Ureter (tissue), 1 donor: ENCODE data around the gene ACCSL. TPM values are rescaled to one million over a fixed set of nuclear protein-coding genes. Genes with fewer than 3 reads are reported as not detected.

Experiments used
- DNase-seq: peaks from one replicate; pipeline ENCODE4 v3.0.0-alpha.2; 2020; ENCODE audit warnings: low spot score
- total RNA-seq: library from RNA; stranded (reverse); gene quantifications from one replicate; pipeline ENCODE4 v1.2.4, GENCODE V29; 2023
- donor health status: DM: yes; HTN: yes; CAD: no.

The ACCSL gene
- total RNA-seq, 1 donor from 2014 or later: not detected

- peak; percentile 34 for DNase-seq
Measured at GRCh38 chr11:44018127-44018521, 29.7 kb upstream of the ACCSL start.

GRCh38 chr11:44018829-44019228 lies 29.0 kb upstream of the ACCSL start:
- DNase-seq: no peak

GRCh38 chr11:44024977-44025376 lies 22.8 kb upstream of the ACCSL start:
- no peak for DNase-seq

GRCh38 chr11:44025727-44026126 lies 22.1 kb upstream of the ACCSL start:
- DNase-seq: no peak

DNA sequence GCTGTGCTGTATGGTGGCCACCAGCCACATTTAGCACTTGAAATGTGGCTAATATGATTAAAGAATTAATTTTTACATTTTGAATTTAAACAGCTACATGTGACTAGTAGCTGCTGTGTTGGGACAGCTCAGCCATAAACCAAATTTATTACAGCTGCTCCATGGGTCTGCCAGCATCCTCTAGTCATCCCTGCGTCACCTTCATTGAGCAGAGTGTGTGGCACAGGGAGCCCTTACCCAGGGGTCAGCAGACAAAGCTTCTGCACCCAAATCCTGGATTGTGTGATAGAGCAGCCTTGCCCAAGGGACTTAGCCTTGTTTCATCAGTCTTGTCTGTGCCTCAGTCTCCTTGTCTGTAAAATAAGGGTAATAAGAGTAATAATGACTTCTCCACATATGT lies 19.4 kb upstream of the ACCSL start:
- peak; percentile 34 for DNase-seq

GRCh38 chr11:44028816-44029506 lies 18.8 kb upstream of the ACCSL start:
- peak; percentile 23 for DNase-seq

- no peak for DNase-seq
Measured at GRCh38 chr11:44029507-44029845, 18.3 kb upstream of the ACCSL start.

DNA sequence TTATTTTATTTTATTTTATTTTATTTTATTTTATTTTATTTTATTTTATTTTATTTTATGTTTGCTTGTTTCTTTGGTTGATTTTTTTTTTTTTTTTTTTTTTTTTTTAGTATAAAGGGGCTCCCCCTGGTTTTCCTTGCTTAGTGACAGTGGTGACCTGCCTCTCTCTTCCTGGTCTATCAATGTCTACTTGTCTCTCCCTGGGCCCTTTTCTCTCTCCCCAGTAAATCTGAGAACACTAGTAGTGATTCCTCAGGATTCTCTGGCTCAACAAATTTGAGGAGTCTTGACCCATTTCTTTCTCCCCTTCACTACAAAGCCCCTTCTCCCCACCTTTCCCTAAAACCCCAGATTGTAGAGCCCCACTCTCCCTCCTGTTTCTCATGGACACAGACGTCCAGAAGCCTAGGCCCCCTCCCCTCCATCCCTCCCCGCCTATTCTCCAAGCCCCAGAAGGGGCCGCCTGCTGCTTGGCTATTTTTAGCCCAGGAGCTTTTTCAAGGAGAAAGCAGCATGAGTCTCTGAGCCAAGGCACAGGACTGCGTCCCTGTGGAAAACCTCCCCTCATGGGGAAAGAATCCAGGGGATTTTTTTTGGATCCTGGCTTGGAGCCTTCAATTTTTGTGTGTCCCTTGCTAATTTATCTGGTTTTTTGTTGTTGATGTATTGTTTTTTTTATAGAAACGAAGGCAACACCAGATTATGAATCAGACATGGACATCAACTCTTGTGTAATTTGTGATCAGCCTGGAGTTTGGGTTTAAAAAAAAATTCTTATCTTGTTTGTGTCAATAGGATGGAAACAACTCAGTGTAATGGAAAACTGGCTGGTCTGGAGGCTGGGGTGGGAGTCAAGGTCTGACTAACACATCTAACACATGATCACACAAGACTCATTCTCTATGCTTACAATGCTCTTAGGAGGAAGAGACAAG lies 17.5 kb upstream of the ACCSL start:
- DNase-seq: peak; percentile 55

DNA sequence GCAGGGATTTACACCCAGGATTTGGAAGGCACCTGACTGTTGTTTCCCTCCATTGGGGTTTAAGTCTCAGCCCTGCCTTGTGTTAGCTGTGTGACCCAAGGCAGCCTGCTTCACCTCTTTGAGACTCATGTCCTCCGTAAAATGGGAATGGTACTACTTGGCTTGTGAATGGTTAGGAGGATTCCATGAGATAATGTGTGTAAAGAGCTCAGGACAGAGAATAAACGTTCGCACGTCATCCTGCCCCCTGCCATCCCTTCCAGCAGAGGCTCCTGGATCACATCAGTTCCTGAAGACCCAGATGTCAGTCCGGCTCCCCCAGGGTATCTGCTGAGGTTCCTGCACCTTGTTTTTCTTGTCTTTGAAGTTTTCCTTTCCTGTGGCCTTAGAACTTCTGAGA lies 16.8 kb upstream of the ACCSL start:
- peak; percentile 37 for DNase-seq

- peak; percentile 34 for DNase-seq
Measured at GRCh38 chr11:44031549-44031948, 16.2 kb upstream of the ACCSL start.

- DNase-seq: peak; percentile 34
Measured at GRCh38 chr11:44032299-44033085, 15.3 kb upstream of the ACCSL start.

DNA sequence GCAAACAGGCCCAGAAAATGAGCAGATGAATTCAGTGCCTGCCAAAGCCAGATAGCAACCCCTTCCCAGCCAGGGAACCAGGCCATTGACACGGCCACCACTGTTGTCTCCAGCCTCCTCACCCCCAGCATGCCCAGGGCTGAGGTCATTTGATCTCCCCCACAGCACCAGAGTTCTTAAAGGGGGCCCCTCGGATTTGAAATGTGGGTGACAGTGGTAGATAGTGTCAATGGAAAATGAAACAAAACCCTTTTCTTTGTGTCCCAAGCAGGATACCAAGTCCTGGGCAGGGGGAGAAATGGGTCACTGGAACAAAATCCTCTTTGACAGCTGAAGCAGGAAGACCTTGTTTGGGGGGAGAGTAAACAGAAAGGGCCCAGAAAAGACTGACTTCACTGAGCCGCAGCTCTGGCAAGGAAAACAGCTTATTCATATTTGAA lies 14.3 kb upstream of the ACCSL start:
- peak; percentile 22 for DNase-seq

GRCh38 chr11:44033856-44034255 lies 13.9 kb upstream of the ACCSL start:
- DNase-seq: peak; percentile 2

DNA sequence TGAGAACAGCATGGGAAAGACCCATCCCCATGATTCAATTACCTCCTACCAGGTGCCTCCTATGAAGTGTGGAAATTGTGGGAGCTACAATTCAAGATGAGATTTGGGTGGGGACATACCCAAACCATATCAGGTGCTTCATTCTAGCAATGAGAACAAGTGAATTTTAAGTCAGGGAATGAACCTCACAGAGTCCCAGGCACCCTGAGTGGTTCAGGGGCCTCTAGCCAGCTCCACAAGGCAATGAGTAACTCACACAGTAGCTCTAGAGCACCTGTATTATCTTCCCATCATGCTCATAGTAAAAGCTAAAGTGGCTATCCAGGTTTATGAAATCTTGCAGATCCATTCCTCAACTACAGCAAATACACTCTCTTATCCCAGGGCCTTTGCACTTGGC lies 13.1 kb upstream of the ACCSL start:
- peak; percentile 20 for DNase-seq

GRCh38 chr11:44036811-44037657 lies 10.7 kb upstream of the ACCSL start:
- DNase-seq: peak; percentile 82

DNA sequence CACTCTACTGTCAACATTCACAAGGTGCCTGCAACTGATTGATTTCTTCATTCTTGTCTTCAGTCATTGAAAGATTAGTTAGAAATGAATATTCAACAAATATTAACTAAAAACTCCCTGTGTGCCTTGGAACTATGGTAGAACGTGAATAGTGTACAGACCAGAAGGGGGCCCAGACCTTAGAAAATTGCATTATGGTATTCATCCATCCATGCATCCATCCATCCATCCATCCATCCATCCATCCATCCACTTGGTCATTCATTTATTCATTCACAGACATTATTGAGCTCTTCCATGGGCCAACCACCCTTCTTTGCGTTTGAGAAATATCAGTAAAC lies 10.2 kb upstream of the ACCSL start:
- DNase-seq: no peak

DNA sequence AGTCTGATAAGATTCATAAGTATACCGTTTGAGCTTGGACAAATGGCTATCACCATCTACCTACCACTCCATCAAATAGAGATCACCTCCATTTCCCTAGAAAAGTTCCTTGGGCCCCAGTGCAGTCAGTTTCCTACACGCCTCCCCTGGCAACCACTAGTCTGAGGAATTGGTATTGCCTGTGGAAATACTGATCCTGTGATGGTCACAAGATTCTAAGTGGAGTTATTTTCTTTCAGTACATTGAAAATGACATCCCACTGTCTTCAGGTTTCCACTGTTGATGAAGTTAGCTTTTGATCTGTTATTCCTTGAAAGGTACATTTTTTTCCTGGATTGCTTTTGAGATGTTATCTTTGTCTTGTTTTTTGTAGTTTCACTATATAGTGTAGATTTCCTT lies 4.6 kb upstream of the ACCSL start:
- peak; percentile 3 for DNase-seq

DNA sequence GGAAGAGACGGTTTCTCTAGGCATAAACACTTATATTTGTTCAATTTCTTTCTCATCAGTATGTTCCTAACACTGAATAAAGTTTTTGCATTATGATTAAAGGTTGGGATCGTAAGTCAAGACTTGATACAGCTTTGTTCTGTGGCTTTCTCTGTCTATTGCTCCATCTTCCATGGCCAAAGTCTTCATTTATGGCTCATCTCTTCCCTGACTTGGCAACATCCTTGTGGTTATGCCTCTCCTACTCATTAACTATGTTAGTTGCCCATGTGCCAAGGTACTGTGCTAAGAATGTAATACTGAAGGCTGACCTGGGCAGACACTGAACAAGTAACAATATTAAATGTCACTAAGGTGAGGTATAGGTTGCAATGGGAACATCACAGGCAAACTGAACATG lies 1.6 kb upstream of the ACCSL start:
- DNase-seq: no peak

- peak; percentile 1 for DNase-seq
Measured at GRCh38 chr11:44047298-44047697, 483 bp upstream of the ACCSL start.

DNA sequence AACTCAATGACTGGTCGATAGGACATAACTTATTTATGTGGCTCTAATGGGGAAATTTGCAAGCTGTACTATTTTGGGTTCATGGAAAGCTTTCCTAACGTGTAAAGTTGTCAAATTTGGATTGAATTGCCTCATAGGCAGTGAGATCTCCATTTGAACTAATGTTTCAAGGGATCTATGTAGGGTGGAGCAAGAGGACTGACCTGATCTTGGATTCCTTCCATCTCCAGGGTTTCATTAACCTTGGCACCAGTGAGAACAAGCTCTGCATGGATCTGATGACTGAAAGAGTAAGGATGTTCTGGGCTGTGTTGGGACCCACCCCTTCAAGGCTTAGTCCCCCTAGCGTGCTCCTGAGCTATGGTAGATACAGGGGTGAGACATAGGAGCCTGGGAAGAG lies 2.1 kb downstream of the ACCSL start:
- DNase-seq: no peak

DNA sequence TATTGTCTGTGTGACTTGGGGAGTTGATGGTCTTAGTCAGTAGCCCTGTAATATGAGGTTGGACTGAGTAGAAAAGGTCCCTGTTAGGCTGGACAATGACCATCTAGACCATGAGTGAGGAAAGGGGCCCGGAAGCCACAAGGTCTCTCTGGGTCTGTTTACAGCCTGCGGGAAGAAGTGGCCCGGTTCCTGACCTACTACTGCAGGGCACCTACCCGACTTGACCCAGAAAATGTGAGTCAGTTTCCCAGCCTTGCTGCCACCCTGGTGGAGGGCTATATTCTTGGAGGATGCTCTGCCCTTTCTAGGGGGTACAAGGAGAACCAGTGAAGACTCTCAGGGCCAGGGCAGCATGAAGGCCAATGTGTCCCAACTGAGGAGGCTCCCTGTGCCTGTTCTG lies 3.4 kb downstream of the ACCSL start:
- DNase-seq: no peak

GRCh38 chr11:44057340-44057739 lies 9.6 kb downstream of the ACCSL start:
- DNase-seq: no peak
